PC-9 (cell line): ENCODE measurements around the gene LRMDA. TPM values are rescaled to one million over a fixed set of nuclear protein-coding genes. Genes with fewer than 3 reads are reported as not detected.

Experiments used
- BruUV-seq: library from RNA; stranded (reverse); fragments of 400-500 nt; replicated peaks from 2 replicates; lab custom pipeline; 2021; lab: Mats Ljungman, UMichigan
- CTCF ChIA-PET: fragments of 300-600 bp; sonication (Branson Sonifier 250); formaldehyde crosslinking; loops from one replicate; lab custom pipeline; 2022; ENCODE audit warnings: antibody characterized with exemption; lab: Charles Lee
- POLR2A ChIA-PET: fragments of 300-600 bp; sonication (Branson Sonifier 250); formaldehyde crosslinking; loops from one replicate; lab custom pipeline; 2022; ENCODE audit warnings: antibody characterized with exemption; ENCODE audit not compliant: unreplicated experiment; lab: Charles Lee
- DNase-seq, 2 experiments: peaks; one replicate each; pipeline versions ENCODE4 v3.0.0 to v3.0.0-alpha.2; 2015 to 2022; ENCODE audit warnings: mixed read lengths in 1 of 2
- H2AFZ ChIP-seq: fragments of 200-600 bp; sonication (generic); 2 replicates; pipeline ENCODE4 v1.8.1; 2017; ENCODE audit warnings: antibody characterized with exemption
- H3F3A ChIP-seq: fragments of 200-600 bp; sonication (generic); 2 replicates; pipeline ENCODE4 v1.8.1; 2017; ENCODE audit warnings: antibody characterized with exemption, mild to moderate bottlenecking, low read depth; ENCODE audit not compliant: insufficient read depth
- H3K27ac ChIP-seq: fragments of 200-600 bp; sonication (generic); 2 replicates; pipeline ENCODE4 v1.6.1; 2016; ENCODE audit warnings: mixed run types
- H3K27me3 ChIP-seq: fragments of 200-600 bp; sonication (generic); 2 replicates; pipeline ENCODE4 v1.6.1; 2016; ENCODE audit warnings: low read depth, mixed run types; ENCODE audit not compliant: insufficient read depth
- H3K36me3 ChIP-seq: fragments of 200-600 bp; sonication (generic); 2 replicates; pipeline ENCODE4 v1.6.1; 2016; ENCODE audit warnings: low read depth, mixed run types
- H3K4me1 ChIP-seq: fragments of 200-600 bp; sonication (generic); replicated peaks from 2 replicates; pipeline ENCODE4 v1.6.1; 2016; ENCODE audit warnings: mixed run types; ENCODE audit not compliant: insufficient read depth
- H3K4me2 ChIP-seq: fragments of 200-600 bp; sonication (generic); 2 replicates; pipeline ENCODE4 v1.6.1; 2017; ENCODE audit warnings: mixed run types
- H3K4me3 ChIP-seq: fragments of 200-600 bp; sonication (generic); 2 replicates; pipeline ENCODE4 v1.6.1; 2016; ENCODE audit warnings: mixed run types
- H3K79me2 ChIP-seq: fragments of 200-600 bp; sonication (generic); 2 replicates; pipeline ENCODE4 v1.6.1; 2017; ENCODE audit warnings: low read depth, mixed run types
- H3K9me2 ChIP-seq: fragments of 200-600 bp; sonication (generic); 2 replicates; pipeline ENCODE4 v1.8.1; 2017; ENCODE audit warnings: mild to moderate bottlenecking; ENCODE audit not compliant: insufficient read depth
- H3K9me3 ChIP-seq: fragments of 200-600 bp; sonication (generic); 2 replicates; pipeline ENCODE4 v1.8.1; 2016; ENCODE audit warnings: low read depth; ENCODE audit not compliant: insufficient read depth
- H4K20me1 ChIP-seq: fragments of 200-600 bp; sonication (generic); 2 replicates; pipeline ENCODE4 v1.8.1; 2017; ENCODE audit not compliant: insufficient read depth
- EZH2 ChIP-seq: fragments of 200-600 bp; sonication (generic); IDR thresholded peaks from 2 replicates; pipeline ENCODE4 v1.8.0; 2017; ENCODE audit warnings: antibody characterized with exemption, low read depth
- intact Hi-C: fragments of 100-400 bp; cut with micrococcal nuclease; formaldehyde crosslinking; loops from one replicate; pipeline ENCODE4 v1.10.0; 2022; ENCODE audit not compliant: unreplicated experiment
- total RNA-seq: library from RNA; stranded (reverse); gene quantifications from 2 replicates; pipeline ENCODE4 v1.2.3, GENCODE V29; 2021
- TF ChIP-seq, protein P1 (sequence below): fragments of 200-600 bp; sonication (generic); conservative IDR thresholded peaks from 2 replicates; pipeline ENCODE4 v1.6.1; 2017; ENCODE audit warnings: mixed run types, antibody characterized with exemption, mild to moderate bottlenecking, moderate library complexity

LRMDA gene
- total RNA-seq, 1 experiment from 2014 or later: not detected

DNA sequence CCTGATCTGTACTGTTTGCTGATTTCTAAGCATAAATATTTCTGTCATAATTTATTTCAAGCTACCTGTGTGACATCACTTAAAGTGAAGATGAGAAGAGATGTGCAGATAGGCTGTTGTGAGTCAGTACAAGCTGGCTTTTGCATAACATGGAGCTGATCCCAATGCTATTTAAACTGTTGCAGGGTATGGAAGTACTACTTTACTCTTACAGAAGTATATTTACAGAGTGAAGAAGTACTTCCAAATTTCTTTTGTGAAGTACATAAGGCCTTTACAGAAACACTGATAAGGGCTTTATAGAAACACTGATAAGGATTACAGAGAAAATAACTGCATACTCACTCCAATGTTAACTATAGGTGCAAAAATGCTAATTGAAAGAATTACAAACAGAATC, 911.6 kb downstream of the LRMDA start:
- no TSS peak for BruUV-seq
- Histone ChIP-seq H3K4me1 (no peaks in the 10 kb centered on the region), H3F3A (no peaks in the 10 kb centered on the region), H4K20me1 (no peaks in the 10 kb centered on the region), H3K4me3 (no peak overlapping the region), H3K79me2 (no peaks in the 10 kb centered on the region), H3K9me2 (no peaks in the 10 kb centered on the region; the same call in 1 of the 2 replicates), H3K4me2 (no peak overlapping the region), H2AFZ (no peak overlapping the region), H3K9me3 (no peaks in the 10 kb centered on the region; the same call in 1 of the 2 replicates), H3K36me3 (no peaks in the 10 kb centered on the region), H3K27ac (no peak overlapping the region), H3K27me3 (no peaks in the 10 kb centered on the region)
- ChIA-PET CTCF (no interaction called here), POLR2A (no interaction called here)
- TF ChIP-seq, protein P1, sequence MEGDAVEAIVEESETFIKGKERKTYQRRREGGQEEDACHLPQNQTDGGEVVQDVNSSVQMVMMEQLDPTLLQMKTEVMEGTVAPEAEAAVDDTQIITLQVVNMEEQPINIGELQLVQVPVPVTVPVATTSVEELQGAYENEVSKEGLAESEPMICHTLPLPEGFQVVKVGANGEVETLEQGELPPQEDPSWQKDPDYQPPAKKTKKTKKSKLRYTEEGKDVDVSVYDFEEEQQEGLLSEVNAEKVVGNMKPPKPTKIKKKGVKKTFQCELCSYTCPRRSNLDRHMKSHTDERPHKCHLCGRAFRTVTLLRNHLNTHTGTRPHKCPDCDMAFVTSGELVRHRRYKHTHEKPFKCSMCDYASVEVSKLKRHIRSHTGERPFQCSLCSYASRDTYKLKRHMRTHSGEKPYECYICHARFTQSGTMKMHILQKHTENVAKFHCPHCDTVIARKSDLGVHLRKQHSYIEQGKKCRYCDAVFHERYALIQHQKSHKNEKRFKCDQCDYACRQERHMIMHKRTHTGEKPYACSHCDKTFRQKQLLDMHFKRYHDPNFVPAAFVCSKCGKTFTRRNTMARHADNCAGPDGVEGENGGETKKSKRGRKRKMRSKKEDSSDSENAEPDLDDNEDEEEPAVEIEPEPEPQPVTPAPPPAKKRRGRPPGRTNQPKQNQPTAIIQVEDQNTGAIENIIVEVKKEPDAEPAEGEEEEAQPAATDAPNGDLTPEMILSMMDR: no peak
- TF ChIP-seq EZH2: no peak
- DNase-seq: no peak
- intact Hi-C loops: no loop called here

DNA sequence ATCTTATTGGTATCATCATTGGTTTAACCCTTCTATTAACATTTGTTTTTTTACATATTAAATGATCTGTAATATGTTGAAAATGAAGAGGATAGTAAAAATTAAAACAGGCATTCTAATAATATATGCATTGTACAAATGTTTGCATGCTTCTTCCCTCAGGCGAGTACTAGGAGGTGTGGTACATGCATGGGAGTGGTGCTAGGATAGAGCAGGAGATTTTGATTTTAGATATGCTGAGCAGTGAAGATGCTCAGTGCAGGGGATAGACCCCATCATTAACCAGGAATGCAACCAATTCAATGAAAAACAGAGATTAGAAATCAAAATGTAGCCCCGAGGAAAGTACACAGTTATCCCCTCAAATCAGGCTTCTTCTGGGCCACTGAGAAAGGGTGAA, 916.4 kb downstream of the LRMDA start:
- no peaks in the 10 kb centered on the region for H3K27me3 ChIP-seq
- POLR2A ChIA-PET: no interaction called here
- no TSS peak for BruUV-seq
- DNase-seq: no peak
- peaks cover 14% of the 10 kb centered on the region for H3K9me3 ChIP-seq
- intact Hi-C loops: no loop called here
- no peaks in the 10 kb centered on the region for H3K36me3 ChIP-seq
- H2AFZ ChIP-seq: no peak overlapping the region
- peaks cover 7% of the 10 kb centered on the region; the same call in 1 of the 2 replicates for H3K4me1 ChIP-seq
- H3K4me2 ChIP-seq: no peak overlapping the region
- H3K9me2 ChIP-seq: no peaks in the 10 kb centered on the region
- CTCF ChIA-PET: no interaction called here
- no peaks in the 10 kb centered on the region for H3K79me2 ChIP-seq
- H4K20me1 ChIP-seq: no peaks in the 10 kb centered on the region
- H3F3A ChIP-seq: no peaks in the 10 kb centered on the region; the same call in 1 of the 2 replicates
- no peak overlapping the region for H3K4me3 ChIP-seq
- TF ChIP-seq EZH2: no peak
- TF ChIP-seq, protein P1: no peak
- no peak overlapping the region for H3K27ac ChIP-seq

DNA sequence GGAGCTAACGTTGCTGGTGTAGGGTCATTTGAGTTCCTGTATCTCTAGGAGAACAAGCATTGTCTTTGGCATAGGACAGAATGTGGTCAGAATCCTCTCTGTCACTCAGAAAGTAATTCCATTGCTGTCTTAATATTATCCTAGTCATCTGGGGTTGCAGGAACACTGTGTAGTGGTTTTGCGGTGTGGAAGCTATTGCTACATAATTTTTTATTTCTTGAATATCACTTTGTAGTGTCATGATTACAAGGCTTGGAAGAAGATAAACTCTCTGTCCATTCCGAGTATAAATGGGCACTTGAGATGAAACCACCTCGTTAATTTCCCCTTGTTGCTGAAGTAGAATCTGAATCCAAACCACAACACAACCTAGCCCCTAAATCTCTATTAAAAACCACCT, 919.2 kb downstream of the LRMDA start:
- Histone ChIP-seq H3K9me2 (no peaks in the 10 kb centered on the region), H3K27ac (no peak overlapping the region), H3K4me2 (no peak overlapping the region), H3K4me1 (peaks cover 7% of the 10 kb centered on the region; the same call in 1 of the 2 replicates), H3K4me3 (no peak overlapping the region), H3K27me3 (no peaks in the 10 kb centered on the region), H3K79me2 (no peaks in the 10 kb centered on the region), H3K9me3 (peaks cover 23% of the 10 kb centered on the region), H3K36me3 (no peaks in the 10 kb centered on the region), H3F3A (no peaks in the 10 kb centered on the region; the same call in 1 of the 2 replicates), H2AFZ (no peak overlapping the region), H4K20me1 (no peaks in the 10 kb centered on the region)
- no peak for DNase-seq
- no TSS peak for BruUV-seq
- ChIA-PET CTCF (interaction anchor here (0.7 kb wide), 1 partner anchor 106 kb away, joined by 3 read pairs; no protein-coding TSS in a partner anchor), POLR2A (no interaction called here)
- TF ChIP-seq, protein P1: no peak
- no peak for TF ChIP-seq EZH2
- intact Hi-C loops: no loop called here
